Measurements from ENCODE around the gene URI1. TPM values are rescaled to one million over a fixed set of nuclear protein-coding genes. Genes with fewer than 3 reads are reported as not detected.

The URI1 gene
- total and polyA plus RNA-seq, 2 of the 8 experiments (the other 6 are each of a cell fraction or from before 2014, with no cell fraction given), result 27.7 to 64.3 TPM

GRCh38 chr19:29936409-29936808 is 5.6 kb upstream of the URI1 start:
- Histone ChIP-seq H3K27ac (ENCODE audit: low read depth, low read length) (no peak overlapping the region), H3K4me3 (ENCODE audit: extremely low read depth in 1 of 4, insufficient read depth in 2 of 4, low read depth in 3 of 4, low read length in 4 of 4) (no peak overlapping the region), H3K9ac (replicated peaks in 1 of 4; ENCODE audit: extremely low read depth in 1 of 4, low read depth in 3 of 4, low read length in 3 of 4) (no peak overlapping the region), H3K36me3 (ENCODE audit: control insufficient read depth in 2 of 4, insufficient read depth in 4 of 4, low read length in 3 of 4) (no peaks in the 10 kb centered on the region), H4K8ac (ENCODE audit: extremely low read depth, insufficient read depth, low read length) (no peak overlapping the region), H2AFZ (ENCODE audit: low read length) (no peak overlapping the region), H3K14ac (ENCODE audit: insufficient read length) (no peak overlapping the region), H3K4ac (replicated peaks; ENCODE audit: insufficient read length, low read depth, low read length) (no peak overlapping the region), H2BK20ac (ENCODE audit: low read length) (no peak overlapping the region), H3K23ac (ENCODE audit: insufficient read length) (no peak overlapping the region), H4K20me1 (replicated peaks in 1 of 2; ENCODE audit: control insufficient read depth in 1 of 2, insufficient read depth in 2 of 2, low read length in 2 of 2) (no peaks in the 10 kb centered on the region), H3K79me2 (ENCODE audit: control insufficient read depth in 1 of 2, insufficient read depth in 2 of 2, low read length in 2 of 2) (no peaks in the 10 kb centered on the region), H4K5ac (ENCODE audit: insufficient read length, low read depth, low read length) (no peak overlapping the region), H3K79me1 (ENCODE audit: low read depth, low read length) (no peaks in the 10 kb centered on the region), H3K18ac (ENCODE audit: extremely low read depth, low read length) (no peak overlapping the region), H3K23me2 (ENCODE audit: low read depth, low read length) (no peaks in the 10 kb centered on the region), H3K56ac (replicated peaks; ENCODE audit: insufficient read length, low read depth, low read length) (no peak overlapping the region), H4K91ac (replicated peaks; ENCODE audit: insufficient read length, low read length) (no peak overlapping the region), H2BK15ac (ENCODE audit: low read length) (no peak overlapping the region), H3K4me2 (ENCODE audit: insufficient read depth in 1 of 2, low read depth in 2 of 2, low read length in 2 of 2) (no peak overlapping the region), H2AK5ac (ENCODE audit: low read depth, low read length) (no peak overlapping the region), H2BK12ac (ENCODE audit: low read depth, low read length) (no peak overlapping the region), H3K27me3 (replicated peaks in 1 of 4; ENCODE audit: control insufficient read depth in 3 of 4, extremely low read depth in 1 of 4, insufficient read depth in 3 of 4, low read length in 3 of 4) (peaks cover 0 to 9% (median 9%) of the 10 kb centered on the region in 4 experiments; a peak in 3 of 7 replicates), H2BK120ac (replicated peaks; ENCODE audit: low read depth, low read length) (no peak overlapping the region), H3K4me1 (replicated peaks in 1 of 4; ENCODE audit: control insufficient read depth in 3 of 4, insufficient read depth in 4 of 4, low read length in 3 of 4) (no peaks in the 10 kb centered on the region), H2BK5ac (ENCODE audit: low read depth, low read length) (no peak overlapping the region), H3K9me3 (ENCODE audit: insufficient read depth in 2 of 2, low read depth in 1 of 2, low read length in 1 of 2) (peaks cover 4 to 16% of the 10 kb centered on the region in 2 experiments; a peak in 3 of 4 replicates)
- DNase-seq (ENCODE audit: low read depth in 1 of 2, low spot score in 2 of 2), result no peak
- CTCF ChIA-PET (ENCODE audit: partially characterized antibody), result interaction anchor here (0.6 kb wide), 2 partner anchors 52 to 736 kb away, joined by 3 read pairs; no protein-coding TSS in a partner anchor
- no peak for FAIRE-seq
- TF ChIP-seq PHF8 (conservative IDR thresholded peaks at IDR 0.05; ENCODE audit: low read depth, low read length) (no peak), KDM5A (IDR thresholded peaks at IDR 0.05; ENCODE audit: low read length) (no peak), SIRT6 (IDR thresholded peaks at IDR 0.05; ENCODE audit: low read length) (no peak), ZNF274 (IDR thresholded peaks at IDR 0.05; ENCODE audit: borderline replicate concordance, extremely low read depth, low read length) (no peak), CREB1 (IDR thresholded peaks at IDR 0.05) (no peak), CTBP2 (IDR thresholded peaks at IDR 0.05; ENCODE audit: borderline replicate concordance, insufficient read depth, insufficient read length, low read length) (no peak), CEBPB (IDR thresholded peaks at IDR 0.05; ENCODE audit: low read depth, low read length) (no peak), TAF1 (IDR thresholded peaks at IDR 0.05; ENCODE audit: low read depth, low read length) (no peak), BRCA1 (IDR thresholded peaks at IDR 0.05; ENCODE audit: low read depth, low read length) (no peak), POLR2AphosphoS5 (IDR thresholded peaks at IDR 0.05; ENCODE audit: low read depth, low read length) (no peak), E2F6 (IDR thresholded peaks at IDR 0.05) (no peak)
- POLR2A ChIA-PET (ENCODE audit: partially characterized antibody), result no interaction called here
- WGBS, 2 experiments (ENCODE audit: extremely low coverage in 1 of 2, insufficient coverage in 1 of 2, insufficient read length in 1 of 2, insufficient replicate concordance in 2 of 2, low coverage in 1 of 2, low lambda C conversion rate in 2 of 2, missing lambda C conversion rate in 1 of 2), result 83% methylated on average over 3 of the region's 3 CpGs; no CpG with 5 or more reads in 1 of the 2 experiments

Data from H1 (cell line).